VCaP (cell line): Measurements from ENCODE around the gene GAB2.

Source experiments
- H3K27ac ChIP-seq: fragments of 450-650 bp; 2 replicates; pipeline ENCODE4 v1.5.1; 2017
- CTCF ChIP-seq: fragments of 450-650 bp; conservative IDR thresholded peaks from 2 replicates; pipeline ENCODE4 v1.5.1; 2017; ENCODE audit warnings: mild to moderate bottlenecking, moderate library complexity

Gene GAB2

DNA sequence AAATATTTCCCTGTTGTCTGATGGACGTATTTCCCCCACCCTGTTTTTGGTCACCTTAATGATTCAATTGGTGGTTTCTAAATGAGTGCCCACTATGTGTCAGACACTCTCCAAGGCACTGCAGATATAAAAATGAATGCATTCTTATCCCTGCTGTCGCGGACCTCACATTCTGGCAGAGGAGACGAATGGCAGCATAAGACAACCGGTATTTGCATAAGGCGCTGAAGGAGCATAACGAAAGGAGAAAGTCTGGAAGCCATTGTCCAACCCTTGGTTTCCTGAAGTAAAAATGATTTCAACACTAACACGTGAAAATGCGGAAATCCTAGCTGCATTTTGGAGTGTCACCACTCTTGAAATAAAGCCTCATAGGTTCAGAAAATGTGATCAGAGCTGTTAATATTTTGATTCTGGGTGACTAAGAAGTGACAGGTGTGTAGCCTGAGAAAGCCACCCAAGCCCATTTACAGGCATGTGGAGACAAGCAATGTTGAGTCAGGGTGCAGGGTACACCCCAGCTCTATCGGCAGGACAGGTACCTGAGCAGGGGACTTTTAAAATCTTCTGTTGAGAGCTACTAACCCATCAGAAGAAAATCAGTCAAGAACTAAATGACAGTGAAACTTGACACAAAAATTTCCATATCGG is 10.1 kb upstream of the GAB2 start:
- no peak for TF ChIP-seq CTCF
- H3K27ac ChIP-seq, result no peak overlapping the region

- no peak for TF ChIP-seq CTCF
These were observed 9.2 kb upstream of the GAB2 start for GRCh38 chr11:78426845-78427244.

GRCh38 chr11:78425399-78426070 is 7.9 kb upstream of the GAB2 start:
- TF ChIP-seq CTCF, result no peak
- H3K27ac ChIP-seq, result no peak overlapping the region

More at GRCh38 chr11:78426845-78427244, 9.2 kb upstream of the GAB2 start:
- no peak overlapping the region for H3K27ac ChIP-seq

GRCh38 chr11:78424334-78425270 is 7.0 kb upstream of the GAB2 start:
- TF ChIP-seq CTCF, result no peak
- no peak overlapping the region for H3K27ac ChIP-seq

DNA sequence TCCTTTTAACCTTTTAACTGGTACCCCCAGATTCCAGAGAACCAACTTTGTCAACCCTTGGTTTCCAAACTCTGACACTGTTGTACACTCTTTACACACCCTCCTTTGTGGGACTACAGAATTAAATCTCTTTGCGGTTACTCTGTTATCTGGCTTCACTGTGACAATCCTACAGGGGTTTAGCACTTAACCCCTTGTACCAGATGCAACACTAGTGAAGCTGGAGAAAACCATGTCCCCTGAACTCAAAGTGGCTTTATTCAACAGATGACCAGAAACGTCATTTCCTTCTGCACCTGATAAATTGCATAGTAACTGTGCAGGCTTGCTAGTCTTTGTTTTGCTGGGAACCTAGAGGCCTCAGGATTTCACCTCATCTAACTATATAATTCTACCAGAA is 5.6 kb upstream of the GAB2 start:
- no peak for TF ChIP-seq CTCF
- H3K27ac ChIP-seq, result no peak overlapping the region

DNA sequence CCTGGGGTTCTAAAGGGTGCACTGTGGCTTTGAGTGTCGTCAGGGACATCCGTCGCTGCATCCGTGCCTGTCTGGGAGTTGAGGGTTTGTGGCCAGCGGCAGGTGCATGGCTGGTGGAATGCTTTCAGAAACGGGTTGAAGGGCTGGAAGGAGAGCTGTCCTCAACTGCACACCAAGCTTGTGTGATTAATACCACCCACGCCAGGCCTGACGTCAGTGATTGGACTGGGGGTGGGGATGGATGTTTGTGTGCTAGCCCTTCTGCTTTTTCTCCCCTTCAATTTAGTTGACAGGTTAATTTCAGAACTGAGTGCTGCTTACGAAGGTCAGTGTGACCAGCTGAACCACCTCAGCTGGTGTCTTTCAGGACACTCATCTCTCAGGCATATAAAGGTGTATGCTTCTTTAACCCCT is 3.2 kb upstream of the GAB2 start:
- no peak for TF ChIP-seq CTCF
- H3K27ac ChIP-seq, result no peak overlapping the region

DNA sequence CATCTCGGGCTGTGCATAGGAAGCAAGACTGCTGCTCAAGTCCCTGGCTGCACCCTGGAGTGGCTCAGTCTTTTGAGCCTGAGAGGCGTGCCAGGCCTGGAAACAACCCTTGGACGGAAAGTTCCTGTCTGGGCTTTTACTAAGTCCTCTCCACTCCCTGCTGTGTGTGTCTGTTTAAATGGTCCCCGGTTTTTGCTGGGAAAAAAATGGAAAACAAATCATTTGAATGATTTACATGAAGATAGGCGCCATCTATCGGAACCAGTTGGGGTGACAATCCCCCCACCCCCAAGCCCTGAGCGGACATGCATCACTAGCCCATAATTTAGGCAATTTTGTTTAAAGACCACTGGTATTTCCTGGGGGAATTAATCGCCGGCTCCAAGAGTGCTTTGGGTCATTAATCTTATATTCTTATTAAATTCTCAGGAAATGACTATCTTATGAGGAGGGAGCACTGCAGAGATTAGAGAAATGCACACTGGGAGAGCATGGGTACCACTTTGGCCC is 2.7 kb upstream of the GAB2 start:
- peak; percentile 67 for TF ChIP-seq CTCF
- no peak overlapping the region for H3K27ac ChIP-seq
